Measurements from ENCODE around the gene GIPR. TPM values are rescaled to one million over a fixed set of nuclear protein-coding genes. Genes with fewer than 3 reads are reported as not detected.

The GIPR gene
- polyA plus RNA-seq, 1 donor from 2014 or later, result 6.4 TPM

- H3K4me2 ChIP-seq (ENCODE audit: low read length), result no peak overlapping the region
- no peak overlapping the region for H3K4me3 ChIP-seq (ENCODE audit: low read length)
- no peaks in the 10 kb centered on the region for H3K36me3 ChIP-seq (ENCODE audit: insufficient read depth, low read length)
- no peaks in the 10 kb centered on the region for H3F3A ChIP-seq (ENCODE audit: insufficient read depth, low read length, poor library complexity, severe bottlenecking)
- no peak overlapping the region for H3K27ac ChIP-seq (ENCODE audit: low read length)
- H2AFZ ChIP-seq (ENCODE audit: low read depth, low read length), result no peak overlapping the region
- no peak for TF ChIP-seq SMC3 (conservative IDR thresholded peaks at IDR 0.05; ENCODE audit: poor library complexity)
- TF ChIP-seq CTCF (IDR thresholded peaks at IDR 0.05; ENCODE audit: poor library complexity, severe bottlenecking), result no peak
- TF ChIP-seq EZH2 (IDR thresholded peaks at IDR 0.05; ENCODE audit: borderline replicate concordance, insufficient read depth, low read length, poor library complexity, severe bottlenecking), result no peak
- TF ChIP-seq TAF1 (IDR thresholded peaks at IDR 0.05; ENCODE audit: low read depth), result no peak
- TF ChIP-seq MXI1 (conservative IDR thresholded peaks at IDR 0.05; ENCODE audit: poor library complexity, severe bottlenecking), result no peak
- no peak for TF ChIP-seq RAD21 (conservative IDR thresholded peaks at IDR 0.05)
- no peak for TF ChIP-seq REST (IDR thresholded peaks at IDR 0.05; ENCODE audit: borderline replicate concordance)
- H3K9ac ChIP-seq (ENCODE audit: low read length), result no peak overlapping the region
- H4K20me1 ChIP-seq (ENCODE audit: insufficient read depth), result no peaks in the 10 kb centered on the region
- no peaks in the 10 kb centered on the region for H3K79me2 ChIP-seq (replicated peaks; ENCODE audit: insufficient read depth, low read length)
- peaks cover 51% of the 10 kb centered on the region for H3K27me3 ChIP-seq (ENCODE audit: insufficient read depth, low read depth, low read length)
- no peaks in the 10 kb centered on the region for H3K9me3 ChIP-seq (ENCODE audit: low read length)
- H3K9me2 ChIP-seq (ENCODE audit: insufficient read depth, low read length), result no peaks in the 10 kb centered on the region
Observed at GRCh38 chr19:45674946-45675345, 6.9 kb downstream of the GIPR start.

GRCh38 chr19:45676851-45677263, 8.8 kb downstream of the GIPR start:
- no peak overlapping the region for H3K27ac ChIP-seq (ENCODE audit: low read length)
- H3K27me3 ChIP-seq (ENCODE audit: insufficient read depth, low read depth, low read length), result peaks cover 35% of the 10 kb centered on the region
- H3K4me3 ChIP-seq (ENCODE audit: low read length), result no peak overlapping the region
- H3K36me3 ChIP-seq (ENCODE audit: insufficient read depth, low read length), result no peaks in the 10 kb centered on the region
- H3K4me2 ChIP-seq (ENCODE audit: low read length), result no peak overlapping the region
- TF ChIP-seq SMC3 (conservative IDR thresholded peaks at IDR 0.05; ENCODE audit: poor library complexity) (no peak), EZH2 (IDR thresholded peaks at IDR 0.05; ENCODE audit: borderline replicate concordance, insufficient read depth, low read length, poor library complexity, severe bottlenecking) (no peak), POLR2AphosphoS5 (IDR thresholded peaks at IDR 0.05) (no peak), CTCF (IDR thresholded peaks at IDR 0.05; ENCODE audit: poor library complexity, severe bottlenecking) (no peak), EP300 (conservative IDR thresholded peaks at IDR 0.05; ENCODE audit: poor library complexity, severe bottlenecking) (no peak), MXI1 (conservative IDR thresholded peaks at IDR 0.05; ENCODE audit: poor library complexity, severe bottlenecking) (no peak), TAF1 (IDR thresholded peaks at IDR 0.05; ENCODE audit: low read depth) (no peak)
- no peaks in the 10 kb centered on the region for H3K79me2 ChIP-seq (replicated peaks; ENCODE audit: insufficient read depth, low read length)
- H3K9ac ChIP-seq (ENCODE audit: low read length), result no peak overlapping the region
- H3K9me2 ChIP-seq (ENCODE audit: insufficient read depth, low read length), result no peaks in the 10 kb centered on the region
- no peak overlapping the region for H2AFZ ChIP-seq (ENCODE audit: low read depth, low read length)
- H3F3A ChIP-seq (ENCODE audit: insufficient read depth, low read length, poor library complexity, severe bottlenecking), result no peaks in the 10 kb centered on the region
- no peaks in the 10 kb centered on the region for H4K20me1 ChIP-seq (ENCODE audit: insufficient read depth)
- H3K9me3 ChIP-seq (ENCODE audit: low read length), result no peaks in the 10 kb centered on the region
